GM04503 (cell line): ENCODE data around the gene ADAMTS2.

Source experiments
- DNase-seq: peaks from one replicate; pipeline ENCODE4 v3.0.0-alpha.2; 2012; ENCODE audit warnings: low read depth

Gene ADAMTS2

DNA sequence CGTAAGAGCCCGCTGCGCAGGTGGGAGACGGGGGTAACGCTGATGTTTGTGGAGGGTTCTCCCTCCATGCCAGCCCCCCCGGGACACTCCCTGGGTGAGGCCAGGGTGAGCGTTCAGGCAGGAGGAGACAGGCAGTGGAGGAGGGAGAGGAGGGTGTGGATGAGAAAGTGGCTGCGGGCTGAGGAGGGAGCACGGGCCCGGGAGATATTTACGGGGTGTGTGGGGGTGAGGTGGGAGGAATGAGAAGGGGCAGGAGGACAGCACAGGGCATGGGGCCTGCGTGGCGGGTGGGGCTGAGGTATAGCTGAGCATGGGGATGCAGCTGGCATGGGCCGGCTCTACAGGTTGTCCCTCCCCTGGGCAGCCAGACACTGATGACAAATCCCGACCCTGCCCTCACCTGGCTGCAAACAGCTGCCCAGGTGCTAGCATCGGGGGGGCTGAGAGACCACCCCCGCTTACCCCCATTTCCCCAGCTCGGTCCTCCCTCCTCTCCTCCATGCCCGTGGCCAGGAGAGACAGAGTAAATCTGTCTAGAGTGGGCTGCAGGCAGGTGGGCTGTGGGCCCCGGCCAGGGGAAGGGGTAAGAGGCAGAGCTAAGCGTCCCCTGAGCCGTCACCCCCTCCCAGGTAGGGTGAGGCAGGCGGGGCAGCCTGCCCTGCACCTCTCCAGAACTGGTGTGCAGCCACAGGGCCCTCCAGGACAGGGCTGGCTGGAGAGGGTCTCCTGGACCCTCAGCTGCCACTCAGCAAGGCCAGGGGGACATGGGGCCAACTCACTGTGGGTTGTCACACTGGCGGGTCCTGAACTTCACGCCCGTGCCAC is 205.9 kb downstream of the ADAMTS2 start:
- no peak for DNase-seq

DNA sequence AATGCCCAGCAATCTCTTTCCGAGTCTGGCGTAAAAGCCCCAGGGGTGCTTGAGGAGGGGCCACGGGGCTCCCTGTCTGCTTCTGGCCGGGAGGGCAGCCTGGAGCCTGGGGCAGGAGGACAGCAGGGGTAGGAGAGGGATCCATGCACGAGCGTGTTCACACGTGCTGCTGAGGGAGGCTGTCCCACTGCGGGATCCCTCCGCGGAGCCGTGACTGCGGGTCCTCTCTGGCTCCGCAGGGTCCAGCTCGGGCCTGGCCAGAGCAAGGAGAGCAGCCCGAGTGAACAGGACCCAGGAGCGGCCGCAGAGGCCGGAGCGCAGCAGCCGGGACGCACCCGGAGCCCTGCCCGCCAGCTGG is 206.7 kb downstream of the ADAMTS2 start:
- no peak for DNase-seq

DNA sequence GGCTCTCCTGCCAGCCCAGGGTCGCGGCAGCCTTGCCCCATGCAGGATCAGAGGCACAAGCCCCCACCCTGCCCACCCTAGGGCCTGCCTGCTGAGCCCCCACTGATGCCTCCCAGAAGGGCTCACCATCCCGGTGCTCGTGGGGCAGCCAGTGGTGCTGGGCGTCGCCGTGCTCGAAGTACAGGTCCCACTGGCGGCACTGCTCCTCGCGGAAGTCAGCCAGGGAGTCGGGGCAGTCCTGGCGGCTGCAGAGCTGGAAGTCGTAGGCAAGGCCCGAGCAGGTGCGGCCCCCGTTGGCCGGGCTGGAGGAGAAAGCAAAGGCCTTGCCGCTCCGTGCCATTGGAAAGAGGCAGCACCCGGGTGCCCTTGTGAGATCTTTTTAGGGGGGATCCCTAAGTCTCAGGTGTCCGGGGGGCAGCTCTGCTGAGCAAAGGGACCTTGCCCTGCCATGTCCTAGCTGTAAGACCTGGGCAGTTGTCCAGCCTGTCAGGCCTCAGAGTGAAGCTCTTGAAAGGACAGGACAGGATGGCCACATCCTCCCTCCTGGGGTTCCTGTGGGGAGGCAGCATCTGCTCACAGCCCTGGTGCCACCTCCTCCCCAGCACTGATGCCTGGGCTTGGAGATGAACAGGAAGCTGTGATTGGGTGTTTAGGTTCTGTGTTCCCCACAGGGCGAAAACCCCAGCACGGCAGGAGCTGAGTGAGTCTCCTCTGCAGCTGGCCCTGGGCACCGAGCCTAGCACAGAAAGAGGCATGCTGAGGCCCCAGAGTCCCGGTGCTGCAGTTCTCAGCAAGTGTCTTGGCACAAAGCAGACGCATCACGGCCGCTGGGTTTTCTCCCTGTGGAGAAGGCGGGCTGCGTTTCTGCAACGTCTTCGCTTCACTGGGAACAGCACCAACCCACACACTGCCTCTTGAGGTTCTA is 207.4 kb downstream of the ADAMTS2 start:
- no peak for DNase-seq

DNA sequence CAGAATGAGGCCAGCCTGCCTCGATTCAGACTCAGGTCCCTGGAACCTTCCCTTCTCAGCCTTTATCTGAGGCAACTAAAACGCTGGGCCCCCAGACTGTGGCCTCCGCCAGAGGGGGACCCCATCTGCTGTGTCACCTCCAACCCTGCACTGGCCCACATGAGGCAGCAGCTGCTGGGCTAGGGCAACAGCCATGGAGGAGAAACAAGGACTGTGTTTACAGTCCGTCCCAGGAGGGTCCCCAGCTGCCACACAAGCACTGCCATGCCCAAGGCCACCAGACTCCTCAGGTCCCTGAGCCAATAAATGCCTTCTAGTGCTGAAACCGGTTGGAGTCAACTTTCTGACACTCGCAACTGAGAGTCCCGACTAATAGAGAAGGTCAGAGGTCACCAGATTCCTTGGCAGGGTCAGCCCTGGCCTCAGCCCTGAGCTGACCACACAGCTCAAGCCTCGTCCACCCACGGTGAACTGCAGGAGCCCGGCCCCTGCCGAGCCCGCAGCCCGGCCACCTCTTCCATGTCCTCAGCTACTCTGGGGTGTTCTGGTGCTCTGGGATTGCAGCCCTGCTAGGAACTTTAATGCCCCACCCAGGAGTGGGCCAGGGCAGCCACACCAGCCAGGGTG is 208.1 kb downstream of the ADAMTS2 start:
- DNase-seq = no peak

DNA sequence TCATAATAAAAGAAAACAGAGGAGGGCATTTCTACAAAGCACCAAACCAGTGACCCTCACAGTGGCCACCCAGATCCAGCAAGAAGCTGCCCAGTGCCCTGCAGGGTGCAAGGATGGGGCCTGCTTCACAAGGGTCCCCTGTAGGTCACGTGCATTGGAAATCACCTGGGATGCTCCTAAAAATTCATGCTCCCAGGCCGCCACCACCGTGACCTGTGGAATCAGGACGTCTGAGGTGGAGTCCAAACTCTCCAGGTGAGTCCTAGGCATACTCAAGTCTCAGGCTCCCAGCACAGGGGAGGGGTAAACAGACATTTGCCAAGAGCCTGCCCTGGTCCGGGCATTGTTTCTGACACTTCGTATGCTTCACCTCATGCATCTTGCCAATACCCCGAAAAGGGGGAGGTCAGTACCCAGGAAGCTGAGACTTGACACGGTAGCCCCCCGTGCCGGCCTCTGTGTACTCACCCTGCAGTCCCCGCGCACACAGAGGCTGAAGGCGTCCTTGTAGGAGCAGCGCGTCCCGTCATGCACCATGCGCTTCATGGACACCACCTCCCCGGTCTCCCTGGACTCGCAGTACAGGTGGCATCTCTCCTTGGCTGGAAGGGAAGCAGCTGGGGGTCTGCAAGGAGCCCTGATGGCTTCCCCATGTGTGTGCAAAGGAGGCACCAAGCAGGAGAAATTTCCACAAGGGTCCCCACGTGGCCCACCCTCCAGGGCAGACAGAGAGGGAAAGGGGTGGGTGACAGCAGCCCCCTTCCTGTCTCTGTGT is 209.6 kb downstream of the ADAMTS2 start:
- DNase-seq = no peak

DNA sequence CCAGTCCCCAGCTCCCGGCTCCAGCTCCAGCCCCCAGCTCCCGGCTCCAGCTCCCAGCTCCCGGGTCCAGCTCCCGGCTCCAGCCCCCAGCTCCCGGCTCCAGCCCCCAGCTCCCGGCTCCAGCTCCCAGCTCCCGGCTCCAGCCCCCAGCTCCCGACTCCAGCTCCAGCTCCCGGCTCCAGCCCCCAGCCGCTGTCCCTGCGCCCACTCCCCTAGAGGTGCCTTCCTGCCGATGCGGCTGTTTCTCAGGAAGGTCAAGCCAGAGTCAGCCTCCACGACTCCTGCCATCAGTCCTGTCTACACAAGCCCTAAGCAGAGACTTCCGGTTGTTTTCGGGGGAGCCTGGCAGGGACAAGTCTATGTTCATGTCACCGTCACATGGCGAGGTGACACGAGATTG is 210.3 kb downstream of the ADAMTS2 start:
- DNase-seq = no peak

DNA sequence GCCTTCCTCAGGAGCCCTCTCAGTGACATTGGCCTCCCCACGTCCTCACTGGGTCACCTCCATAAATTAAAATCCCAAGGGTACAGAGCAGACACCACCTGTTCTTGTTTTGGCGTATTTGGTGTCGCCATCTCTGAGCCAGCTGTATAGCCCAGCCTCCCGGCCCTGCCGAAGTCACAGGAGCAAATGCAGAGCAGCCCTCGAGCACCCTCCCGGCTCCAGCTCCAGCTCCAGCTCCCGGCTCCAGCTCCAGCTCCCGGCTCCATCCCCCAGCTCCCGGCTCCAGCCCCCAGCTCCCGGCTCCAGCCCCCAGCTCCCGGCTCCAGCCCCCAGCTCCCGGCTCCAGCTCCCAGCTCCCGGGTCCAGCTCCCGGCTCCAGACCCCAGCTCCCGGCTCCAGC is 210.8 kb downstream of the ADAMTS2 start:
- no peak for DNase-seq

DNA sequence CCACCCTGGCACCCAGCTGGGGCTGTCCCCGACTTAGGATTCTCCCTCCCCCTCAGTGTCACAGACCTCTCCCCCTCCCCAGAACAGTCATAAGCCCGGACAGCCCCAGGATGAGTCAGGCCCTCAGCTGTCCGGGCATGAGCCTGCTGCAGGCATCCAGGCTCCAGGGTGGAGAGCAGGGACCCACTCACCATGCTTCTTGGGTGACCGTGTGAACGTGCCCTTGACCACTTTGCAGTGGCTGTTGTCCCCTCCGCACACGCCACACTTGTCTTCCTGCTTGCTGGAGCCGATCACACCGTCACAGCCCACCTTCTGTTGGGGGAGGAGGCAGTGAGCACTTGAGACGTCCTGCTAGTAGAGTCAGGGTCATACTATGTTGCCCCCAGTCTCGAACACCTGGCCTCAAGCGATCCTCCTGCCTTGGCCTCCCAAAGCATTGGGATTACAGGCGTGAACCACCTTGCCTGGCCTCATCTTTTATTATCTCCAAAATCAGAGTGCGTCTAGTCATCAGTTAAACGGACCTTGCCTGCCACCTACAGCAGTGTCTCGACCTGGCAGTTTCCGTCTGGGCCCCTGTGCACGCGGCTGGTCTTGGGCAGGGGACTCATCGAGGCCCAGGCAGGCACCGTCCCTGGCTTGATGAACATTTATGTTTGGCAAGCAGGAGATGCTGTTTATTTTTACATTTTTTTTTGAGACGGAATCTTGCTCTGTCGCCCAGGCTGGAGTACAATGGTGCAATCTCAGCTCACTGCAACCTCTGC is 212.5 kb downstream of the ADAMTS2 start:
- DNase-seq = no peak

DNA sequence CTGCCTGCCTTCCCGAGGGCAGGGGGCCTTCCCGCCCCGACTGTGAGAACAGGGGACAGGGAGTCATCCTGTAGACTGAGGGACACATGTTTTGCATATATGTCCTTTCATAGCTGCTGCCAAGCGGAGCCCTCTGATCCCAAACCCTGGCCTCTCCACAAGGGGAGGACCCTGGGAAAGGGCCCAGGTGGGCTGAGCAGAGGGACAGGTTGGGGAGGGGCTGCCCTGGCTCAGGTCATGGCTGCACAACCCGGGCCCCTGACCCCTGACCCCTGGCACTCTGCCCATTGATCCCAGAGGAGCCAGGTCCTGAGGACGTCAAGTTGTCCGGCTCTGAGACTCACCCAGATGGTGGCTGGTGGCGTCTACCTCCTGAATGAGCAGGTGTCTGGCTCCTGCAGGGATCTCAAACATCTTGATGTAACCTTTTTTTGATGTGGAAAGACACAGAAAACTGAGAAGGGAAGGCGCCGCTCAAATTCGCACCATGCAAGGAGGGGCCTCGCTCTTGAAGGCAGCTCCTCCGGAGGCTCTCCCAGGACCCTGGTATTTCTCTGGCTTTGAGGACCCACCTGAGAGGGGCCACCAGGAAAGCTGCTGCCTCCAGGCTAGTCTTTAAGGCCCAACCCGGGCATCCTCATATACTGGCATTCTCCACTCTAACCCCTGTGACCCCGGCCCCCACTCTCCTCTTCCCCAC is 213.2 kb downstream of the ADAMTS2 start:
- no peak for DNase-seq

DNA sequence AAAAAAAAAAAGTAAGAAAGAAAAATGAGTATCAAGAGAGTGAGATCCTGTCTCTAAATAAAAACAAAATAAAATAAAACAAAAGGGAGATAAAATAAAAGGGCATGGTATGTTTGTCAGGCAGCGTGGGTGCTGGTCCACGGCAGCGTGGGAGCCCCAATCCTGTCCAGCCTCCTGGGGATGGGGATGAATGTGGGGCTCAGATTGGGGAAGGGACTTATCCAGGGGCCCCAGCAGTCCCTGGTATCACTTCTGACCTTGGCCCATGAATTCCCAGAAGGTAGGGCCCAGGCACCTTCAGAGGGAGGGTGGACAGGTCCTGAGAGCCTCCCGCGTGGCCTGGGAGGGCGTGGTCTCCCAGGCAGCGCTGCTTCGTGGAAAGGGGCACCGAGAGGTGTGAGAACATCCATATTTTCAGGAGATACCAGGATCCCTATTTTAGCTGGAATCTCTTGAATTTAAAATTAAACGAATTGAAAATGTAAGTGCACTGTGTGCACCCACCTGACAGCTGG is 213.9 kb downstream of the ADAMTS2 start:
- DNase-seq = no peak

DNA sequence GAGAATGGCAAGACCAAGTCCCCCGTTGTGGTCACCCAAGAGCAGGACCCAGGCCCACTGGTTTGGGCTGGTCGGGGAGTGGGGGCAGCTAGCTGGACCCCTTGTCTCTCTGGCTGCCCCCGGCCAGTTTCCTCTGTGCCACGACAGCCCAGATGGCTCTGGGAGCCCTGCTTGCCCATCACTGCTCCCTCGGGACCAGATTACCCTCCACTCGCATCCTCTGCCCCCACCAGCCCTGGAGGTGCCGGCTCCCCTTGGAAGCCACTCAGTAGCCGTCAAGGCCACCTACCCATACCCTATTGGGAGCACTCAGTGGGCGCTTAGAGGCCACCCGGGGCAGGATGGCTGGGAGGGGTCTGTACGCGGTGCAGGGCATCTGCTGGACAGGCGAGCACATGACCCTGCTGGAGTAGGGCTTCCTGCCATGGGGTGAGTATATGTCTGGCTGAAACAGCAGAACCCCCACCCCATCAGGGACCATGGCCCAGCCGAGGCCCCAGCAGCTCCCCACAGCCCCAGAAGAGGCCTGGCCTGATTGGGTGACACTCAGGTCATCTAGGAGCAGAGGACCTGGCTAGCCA is 215.1 kb downstream of the ADAMTS2 start:
- DNase-seq = no peak

DNA sequence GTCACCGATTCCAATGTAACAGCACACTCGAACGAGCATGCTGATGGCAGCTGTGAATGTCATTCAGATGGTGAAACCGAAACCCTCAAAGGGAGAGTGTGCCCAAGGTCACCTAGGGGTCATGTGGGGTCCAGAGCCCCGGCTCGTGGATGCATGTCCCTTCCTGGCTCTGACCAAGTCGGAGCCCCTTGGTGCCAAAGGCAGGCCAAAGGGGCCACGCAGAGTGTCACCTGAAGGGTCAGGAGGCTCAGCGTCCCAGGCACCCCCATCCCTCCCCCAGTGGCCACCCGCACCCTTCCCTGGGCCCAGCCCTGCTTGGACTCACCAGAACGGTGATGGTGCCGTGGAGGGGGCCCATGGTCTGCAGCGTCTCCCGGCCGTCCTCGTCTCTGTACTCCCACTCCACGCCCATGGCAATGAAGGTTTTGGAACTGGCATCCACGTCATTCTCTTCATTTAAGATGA is 215.6 kb downstream of the ADAMTS2 start:
- DNase-seq = no peak

DNA sequence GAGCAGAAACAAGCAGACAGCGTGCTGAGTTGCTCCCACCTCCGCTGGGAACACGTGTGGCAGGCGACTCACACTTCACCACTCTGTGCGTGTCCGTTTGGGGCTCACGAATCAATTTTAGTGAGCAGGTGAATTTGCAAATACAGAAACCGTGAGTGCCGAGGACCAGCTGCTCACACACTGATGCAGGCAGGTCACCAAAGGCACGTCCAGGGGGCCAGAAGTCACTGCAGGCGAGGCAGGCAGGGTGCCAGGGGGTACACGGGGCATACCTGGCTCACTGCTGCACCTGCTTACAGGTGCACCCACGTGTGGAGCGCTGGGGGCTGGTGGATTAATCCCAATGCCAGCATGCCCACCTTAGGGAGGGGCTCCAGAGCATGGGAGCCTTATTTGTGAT is 216.3 kb downstream of the ADAMTS2 start:
- no peak for DNase-seq

DNA sequence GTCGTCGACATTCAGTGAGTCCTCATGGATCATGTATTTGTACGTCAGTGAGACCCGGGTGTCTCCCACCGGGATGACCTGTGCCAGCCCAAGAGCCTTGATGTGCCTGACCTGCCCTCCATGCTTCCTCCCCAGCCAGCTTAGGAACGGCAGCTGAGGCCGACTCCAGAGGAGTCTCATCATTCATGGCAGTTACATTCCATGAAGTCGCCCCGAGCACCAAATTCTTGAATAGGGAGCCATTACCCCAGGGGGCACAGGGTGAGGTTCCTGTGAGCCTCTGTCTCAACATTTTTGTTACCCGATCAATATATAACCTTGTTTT is 217.3 kb downstream of the ADAMTS2 start:
- DNase-seq = no peak

DNA sequence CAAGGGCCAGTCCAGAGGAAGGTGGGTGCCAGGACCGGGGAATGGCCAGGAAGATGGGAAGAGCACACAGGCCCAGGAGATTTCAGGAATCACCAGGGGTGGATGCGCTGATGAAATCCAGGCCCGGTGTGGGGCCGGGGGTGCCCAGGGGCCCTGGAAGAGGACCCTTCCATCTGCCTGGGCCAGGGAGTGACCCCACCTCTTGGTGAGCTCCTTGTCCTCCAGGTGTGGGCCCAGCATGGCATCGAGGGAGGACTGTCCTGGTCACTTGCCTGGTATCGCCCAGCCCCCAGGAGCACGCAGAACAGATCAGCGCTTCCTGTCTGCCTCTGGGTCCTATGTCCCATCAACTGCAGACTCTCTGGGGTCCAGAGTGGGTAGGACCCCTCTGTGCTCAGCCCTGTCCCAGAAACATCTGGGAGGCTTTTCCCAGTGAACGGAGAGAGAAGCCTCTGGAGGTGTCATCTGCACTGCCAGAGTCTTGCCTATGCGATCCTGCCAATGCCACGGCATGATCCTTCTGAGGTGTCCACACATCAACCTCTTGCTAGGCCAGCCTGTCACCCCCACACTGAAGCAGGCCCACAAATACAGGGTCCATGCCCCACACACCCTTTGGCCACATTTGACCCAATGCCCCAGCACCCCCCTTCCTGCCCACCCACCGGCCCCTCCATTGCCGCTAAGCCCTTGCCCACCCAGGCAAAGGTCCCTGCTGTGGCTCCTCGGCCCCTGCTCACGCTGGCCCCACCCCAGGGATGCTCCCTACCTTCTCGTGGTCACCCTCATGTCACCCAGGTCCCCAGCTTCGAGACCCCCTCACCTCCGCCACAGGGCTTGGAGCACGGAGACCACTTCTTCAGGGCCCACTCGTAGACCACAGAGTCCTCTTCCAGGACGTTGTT is 217.9 kb downstream of the ADAMTS2 start:
- DNase-seq = no peak

DNA sequence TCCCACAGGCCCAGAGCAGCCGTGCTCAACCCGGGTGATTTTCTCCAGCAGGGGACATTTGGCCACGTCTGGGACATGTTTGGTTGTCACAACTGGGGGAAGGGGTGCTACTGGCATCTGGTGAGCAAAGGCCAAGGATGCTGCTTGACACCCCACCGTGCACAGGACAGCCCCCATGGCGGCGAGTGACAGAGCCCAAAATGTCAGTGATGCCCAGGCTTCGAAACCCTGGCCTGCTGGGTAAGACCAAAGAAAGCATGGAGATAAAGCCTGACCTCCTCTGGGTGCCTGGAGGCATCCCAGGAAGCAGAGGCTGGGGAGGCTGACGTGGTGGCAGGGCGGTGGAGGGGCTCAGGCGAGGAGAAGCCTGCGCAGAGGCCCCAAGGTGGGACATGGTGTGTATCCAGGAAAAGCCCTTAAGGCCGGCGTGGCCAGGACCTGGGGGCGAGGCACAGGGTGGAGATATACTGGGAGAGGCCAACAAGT is 218.7 kb downstream of the ADAMTS2 start:
- DNase-seq = no peak

DNA sequence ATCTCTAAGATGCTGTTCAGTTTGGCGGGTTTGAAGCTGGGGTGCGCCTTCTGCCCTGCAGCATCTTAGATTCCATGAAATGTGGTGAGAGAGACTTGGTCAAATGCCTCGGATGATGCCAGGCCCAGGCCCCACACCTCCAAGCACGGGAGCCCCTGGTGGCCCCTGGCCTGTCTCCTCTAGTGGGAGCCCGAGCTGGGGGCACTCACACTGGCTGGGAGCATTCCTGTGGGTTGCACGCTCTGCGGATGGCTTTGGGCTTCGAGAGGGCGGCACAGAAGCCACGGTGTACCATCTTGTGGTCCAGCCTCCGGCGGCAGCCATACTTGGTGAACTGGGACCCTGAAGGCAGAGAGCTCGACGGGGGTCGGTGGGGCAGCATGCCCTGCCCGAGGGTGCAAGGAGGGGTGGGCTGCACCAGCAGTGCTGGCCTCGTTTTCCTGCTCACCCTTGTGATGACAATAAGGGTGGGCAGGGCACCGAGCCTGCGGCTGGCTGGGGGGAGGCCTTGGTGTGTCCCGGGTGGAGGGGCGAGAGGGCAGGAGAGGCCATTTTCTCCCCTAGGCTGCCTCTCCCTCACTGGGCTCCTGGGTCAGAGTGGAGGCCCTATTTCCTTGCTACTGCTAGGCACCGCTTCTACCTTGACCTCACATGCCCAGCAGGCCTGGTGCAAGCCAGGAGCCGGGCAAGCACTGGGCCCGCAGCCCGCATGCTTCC is 219.3 kb downstream of the ADAMTS2 start:
- no peak for DNase-seq
